ENCODE results near the gene TCL1B.
"Not testable (repeated sequence)": the region's sequence is repeated elsewhere in the genome, so short reads cannot be mapped to it uniquely, and the experiment has no call there.

TCL1B gene, protein sequence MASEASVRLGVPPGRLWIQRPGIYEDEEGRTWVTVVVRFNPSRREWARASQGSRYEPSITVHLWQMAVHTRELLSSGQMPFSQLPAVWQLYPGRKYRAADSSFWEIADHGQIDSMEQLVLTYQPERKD

DNA sequence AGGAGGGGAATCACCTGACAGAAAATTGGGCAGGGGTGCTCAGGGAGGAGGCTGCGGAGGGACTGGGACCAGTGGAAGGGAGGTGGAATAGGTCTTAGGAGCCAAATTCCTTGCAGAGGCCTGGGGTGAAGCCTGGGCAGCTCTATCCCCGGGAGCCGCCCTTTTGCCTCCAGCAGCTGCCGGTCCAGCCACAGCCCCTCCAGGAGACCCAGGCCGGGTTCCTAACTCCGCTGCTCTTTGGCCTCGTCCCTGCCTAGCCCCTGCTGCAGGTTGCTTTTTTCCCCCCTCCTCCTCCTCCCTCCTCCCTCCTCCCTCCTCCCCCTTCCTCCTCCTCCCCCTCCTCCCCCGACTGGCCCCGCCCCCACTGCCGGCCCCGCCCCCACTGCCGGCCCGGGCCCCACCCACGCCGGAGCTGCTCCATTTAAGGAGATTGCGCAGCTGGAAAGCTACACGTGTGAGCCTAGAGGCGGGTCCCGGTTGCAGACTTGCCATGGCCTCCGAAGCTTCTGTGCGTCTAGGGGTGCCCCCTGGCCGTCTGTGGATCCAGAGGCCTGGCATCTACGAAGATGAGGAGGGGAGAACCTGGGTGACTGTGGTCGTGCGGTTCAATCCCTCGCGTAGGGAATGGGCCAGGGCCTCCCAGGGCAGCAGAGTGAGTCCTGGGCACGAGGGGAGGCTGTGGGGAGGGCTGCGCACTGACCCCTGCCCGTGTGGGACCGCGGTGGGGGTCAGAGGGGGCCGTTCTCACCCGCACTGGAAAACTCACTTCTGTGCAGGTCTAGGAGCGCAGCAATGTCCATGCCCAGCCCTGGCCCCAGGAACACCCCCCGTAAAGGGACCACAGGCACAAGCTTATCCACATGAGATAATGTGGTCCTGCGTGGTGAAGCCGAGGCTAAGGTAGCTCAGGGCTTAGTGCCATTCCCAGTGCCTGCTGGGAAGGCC lies at the start of gene TCL1B:
TSS of gene TCL1B (plus strand) at position 449 of the 945 bp plus-strand sequence. CDS start at position 491, 42 bp downstream.
- no peak for DNase-seq (ENCODE audit: low spot score)

DNA sequence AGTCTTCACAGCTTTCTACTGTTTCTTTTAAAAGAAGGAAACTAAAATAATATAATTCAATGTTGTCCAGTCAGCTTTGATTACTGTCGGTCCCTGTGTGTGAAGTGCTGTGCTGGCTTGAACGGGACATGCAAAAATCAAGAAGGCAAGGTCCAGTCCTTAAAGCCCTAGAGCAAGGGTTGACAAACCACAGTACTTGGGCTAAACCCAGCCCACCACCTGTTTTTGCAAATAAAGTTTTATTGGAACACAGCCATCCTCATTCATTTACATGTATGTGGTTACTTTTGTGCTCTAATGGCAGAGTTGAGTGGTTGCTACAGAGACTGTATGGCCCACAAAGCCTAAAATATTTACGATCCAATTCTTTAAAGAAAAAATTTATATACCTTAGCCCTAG lies 41.2 kb upstream of the TCL1B start:
- DNase-seq (ENCODE audit: low spot score): no peak

DNA sequence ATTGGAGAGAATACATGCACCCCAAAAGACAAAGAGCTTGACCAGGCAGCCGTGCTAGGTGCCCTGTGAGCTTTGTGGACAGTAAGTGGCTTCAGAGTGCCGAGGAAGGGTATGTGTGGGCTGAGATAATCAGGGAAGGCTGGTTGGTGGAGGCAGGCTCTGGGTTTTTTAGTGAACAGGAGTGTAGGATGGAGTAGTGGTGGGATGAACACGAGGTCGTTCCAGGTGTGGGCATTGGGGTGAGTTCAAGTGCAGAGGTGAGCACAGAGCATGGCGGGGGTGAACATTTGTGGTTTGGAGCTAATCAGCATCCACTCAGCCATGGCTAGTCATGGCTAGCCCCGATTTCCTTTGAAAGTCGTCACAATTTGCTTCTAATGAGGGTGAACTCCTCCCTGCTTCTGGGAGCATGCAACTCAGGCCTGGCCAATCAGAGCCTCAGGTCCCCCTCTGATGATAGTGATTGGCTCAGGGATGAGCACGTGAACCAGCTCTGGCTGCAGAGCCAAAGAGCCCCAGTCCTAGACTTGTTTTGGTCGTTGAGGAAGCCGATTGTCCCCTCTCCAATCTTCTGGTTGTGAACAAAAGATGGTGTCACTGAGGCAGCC lies 40.7 kb upstream of the TCL1B start:
- DNase-seq (ENCODE audit: low spot score): no peak

DNA sequence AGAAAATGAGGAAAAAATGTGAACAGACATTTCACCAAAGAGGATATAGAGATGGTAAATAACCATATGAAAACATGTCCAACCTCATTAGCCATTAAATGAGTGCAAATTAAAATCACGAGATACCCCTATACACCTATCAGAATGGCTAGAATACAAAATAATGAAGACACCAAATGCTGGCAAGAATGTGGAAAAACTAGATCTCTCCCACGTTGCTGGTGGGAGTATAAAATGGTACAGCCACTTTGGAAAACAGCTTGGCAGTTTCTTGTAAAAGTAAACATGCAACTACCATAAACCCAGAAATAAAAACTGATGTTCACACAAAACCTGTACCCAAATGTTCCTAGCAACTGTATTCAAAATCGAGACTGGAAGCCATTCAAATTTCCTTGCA lies 38.3 kb upstream of the TCL1B start:
- DNase-seq (ENCODE audit: low spot score): no peak

DNA sequence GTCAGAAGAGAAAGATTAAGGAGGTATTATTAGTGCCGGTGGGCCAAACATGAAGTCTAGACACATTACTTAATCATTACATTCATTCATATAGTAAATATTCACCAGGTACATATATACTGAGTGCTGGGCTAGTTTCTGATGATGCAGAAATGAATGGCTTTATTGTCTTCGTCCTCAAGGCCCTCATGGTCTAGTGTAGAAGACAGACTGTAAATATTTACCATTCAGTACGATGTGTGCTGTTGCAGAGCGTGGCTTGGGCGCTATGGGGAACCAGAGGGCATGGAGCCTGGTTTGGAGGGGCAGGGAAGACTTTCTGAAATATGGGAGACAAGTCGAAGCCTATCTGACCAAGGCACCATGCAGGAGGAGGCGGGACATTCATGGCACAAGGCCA lies 37.0 kb upstream of the TCL1B start:
- no peak for DNase-seq (ENCODE audit: low spot score)

DNA sequence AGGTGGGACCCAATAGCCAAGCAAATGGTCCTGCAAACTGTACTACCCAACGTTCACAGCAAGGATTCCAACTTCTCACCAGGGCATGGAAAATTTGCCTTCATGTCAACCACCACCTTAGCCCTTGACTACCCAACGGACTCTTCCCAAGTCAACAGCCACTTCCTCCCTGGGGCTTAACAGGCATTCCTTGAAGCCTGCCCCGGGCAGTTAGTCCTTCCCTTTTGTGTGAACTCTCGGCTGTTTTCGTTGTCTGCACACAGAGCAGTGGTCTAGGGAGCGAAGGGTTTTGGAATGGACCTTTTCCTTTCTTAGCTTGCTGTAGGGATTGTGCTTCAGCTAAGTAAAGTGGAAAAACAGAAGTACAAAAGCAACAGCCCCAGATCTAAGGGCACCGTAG lies 35.2 kb upstream of the TCL1B start:
- DNase-seq (ENCODE audit: low spot score): no peak

DNA sequence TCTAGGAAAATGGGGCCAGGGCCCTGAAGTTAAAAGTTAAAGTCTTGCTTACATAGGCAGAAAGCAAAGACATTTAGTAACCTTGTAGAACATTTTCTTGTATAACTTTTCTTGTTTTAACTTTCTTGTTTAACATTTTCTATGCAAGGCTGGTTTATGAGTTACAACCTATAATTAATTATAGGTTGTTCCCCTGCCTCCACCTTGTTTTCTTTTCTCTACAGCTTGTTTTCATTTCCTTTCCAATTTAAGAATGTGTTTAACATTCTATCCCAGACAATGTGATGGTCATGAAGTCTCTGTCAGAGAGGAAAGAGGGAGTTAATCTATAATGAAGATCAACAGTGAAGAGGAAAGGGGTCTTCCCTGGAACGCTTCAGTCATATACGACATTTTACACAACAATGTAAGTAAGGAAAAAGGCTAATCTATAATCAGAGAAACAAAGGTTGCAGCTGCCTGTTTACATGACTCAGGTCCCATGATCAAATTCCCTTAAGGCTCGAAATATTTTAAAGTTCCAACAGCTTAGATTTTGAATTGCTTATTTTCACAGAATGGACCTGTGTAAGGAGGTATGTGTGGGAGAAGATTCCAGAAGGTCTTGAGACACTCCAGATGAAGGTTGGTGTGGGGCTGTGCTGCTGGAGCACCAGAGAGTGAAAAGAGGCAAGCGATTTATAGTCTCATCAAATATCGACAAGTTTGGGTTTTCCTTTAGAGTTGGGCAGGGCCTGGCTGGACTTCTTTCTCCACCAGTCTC lies 34.2 kb upstream of the TCL1B start:
- DNase-seq (ENCODE audit: low spot score): no peak

DNA sequence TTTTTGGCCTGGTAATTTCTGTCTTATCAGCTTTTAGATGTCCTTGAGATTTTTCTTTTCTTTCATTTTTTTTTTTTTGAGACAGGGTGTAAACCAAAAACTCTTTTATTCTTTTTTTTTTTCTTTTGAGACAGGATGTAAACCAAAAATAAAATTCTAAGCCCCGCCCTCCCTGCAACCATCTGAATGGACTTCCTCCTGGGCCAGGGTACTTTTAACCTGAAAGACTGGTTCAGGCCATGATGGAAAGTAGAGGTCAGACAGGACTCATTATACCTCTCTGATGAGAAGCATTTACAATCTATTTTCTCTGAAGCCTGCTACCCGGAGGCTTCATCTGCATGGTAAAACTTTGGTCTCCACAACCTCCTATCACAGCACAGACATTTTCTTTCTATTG lies 33.5 kb upstream of the TCL1B start:
- DNase-seq (ENCODE audit: low spot score): no peak

DNA sequence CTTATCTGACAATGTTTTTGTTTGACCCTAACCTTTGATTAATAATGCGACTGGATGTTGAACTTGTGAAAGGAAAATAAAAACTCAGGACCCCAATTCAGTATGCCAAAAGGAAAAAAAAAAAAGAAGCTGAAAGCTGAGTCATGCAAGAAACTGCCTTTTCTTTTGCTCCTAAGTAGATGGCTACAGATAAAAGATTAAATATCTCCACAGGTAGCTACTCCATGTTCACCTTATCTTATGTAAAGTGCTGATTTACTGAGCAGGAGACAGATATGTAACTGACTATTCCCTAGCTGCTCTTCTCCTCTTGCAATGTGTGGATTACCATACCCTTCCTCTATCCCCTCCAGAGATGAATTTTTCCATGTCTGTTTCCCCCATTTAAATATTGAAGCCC lies 30.8 kb upstream of the TCL1B start:
- DNase-seq (ENCODE audit: low spot score): no peak

DNA sequence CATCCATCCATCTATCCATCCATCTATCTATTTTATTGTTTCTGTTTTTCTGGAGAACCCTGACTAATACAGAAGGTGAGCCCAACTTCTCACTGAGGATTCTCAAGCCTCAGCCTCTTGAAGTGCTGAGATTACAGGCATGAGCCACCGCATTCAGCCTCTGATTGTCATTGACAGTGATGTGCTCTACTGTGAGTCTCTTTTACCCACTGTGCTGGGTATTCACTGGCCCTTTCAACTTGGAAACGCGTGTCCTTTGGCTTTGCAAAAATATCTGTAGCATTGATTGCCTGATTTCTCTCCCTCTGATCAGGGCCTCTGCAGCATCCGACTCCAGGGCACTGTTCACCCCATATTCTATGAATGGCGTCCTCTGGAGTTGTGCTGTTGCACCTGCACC lies 29.6 kb upstream of the TCL1B start:
- DNase-seq (ENCODE audit: low spot score): no peak

DNA sequence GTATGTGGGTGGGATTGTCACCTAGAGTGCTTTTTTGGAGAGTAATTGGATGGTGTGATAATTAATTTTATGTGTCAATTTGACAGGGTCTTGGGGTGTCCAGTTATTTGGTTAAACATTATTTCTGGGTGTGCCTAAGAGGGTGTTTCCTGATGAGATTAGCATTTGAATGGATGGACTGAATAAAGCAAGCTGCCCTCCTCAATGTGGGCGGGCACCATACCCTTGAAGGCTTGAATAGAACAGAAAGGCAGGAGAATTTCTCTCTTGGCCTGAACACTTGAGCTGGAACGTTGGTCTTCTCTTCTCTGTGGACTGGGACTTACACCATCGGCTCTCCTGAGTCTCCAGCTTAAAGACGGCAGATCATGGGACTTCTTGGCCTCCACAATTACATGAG lies 28.8 kb upstream of the TCL1B start:
- no peak for DNase-seq (ENCODE audit: low spot score)

DNA sequence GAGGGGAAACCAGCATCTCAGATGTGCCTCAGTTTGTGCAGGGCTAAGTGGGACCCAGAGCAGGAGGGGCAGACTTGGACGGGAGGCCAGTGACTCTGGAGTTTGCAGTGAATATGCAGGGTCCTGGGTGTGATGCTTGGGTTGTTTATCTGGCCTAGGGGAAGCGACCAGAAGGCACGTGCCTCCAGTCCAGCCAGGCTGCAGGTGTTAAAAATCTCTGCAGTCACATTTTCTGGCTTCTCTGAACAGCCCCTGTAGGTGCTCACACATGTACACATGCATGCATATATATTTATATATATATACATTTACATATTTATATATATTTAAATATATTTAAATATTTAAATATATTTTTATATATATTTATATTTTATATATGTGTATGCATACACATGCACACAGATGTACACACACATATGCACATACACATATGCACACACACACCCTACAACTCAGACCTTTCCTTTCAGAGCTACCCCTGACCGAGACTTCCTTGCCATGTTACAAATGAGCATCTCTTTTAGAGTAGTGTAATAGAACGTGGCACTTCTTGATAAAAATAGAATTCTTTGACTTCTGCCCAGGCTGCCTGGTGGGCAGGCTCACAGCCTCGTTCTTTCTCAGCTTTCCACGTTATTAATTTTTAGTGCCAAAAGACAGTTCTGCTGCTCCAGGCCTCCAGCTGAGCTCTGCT lies 26.8 kb upstream of the TCL1B start:
- no peak for DNase-seq (ENCODE audit: low spot score)

DNA sequence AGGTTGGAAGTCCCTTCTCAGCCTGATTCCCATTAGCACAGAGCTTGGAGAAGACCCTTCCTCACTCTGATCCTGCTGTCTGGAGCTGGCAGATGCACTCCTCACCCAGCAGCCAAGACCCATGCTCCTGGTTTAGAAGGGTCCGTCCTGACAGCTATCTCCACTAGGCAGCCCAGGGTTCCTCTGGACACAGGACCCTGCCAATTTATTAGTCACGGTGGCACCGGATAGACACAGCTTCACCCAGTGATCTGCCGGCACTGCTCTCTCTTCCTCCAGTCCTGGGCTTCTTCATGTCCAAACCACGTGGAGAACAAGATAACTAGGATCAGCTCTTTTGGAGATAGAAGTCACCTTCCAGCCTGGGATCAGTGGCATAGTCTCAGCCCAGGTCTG lies 26.2 kb upstream of the TCL1B start:
- no peak for DNase-seq (ENCODE audit: low spot score)

DNA sequence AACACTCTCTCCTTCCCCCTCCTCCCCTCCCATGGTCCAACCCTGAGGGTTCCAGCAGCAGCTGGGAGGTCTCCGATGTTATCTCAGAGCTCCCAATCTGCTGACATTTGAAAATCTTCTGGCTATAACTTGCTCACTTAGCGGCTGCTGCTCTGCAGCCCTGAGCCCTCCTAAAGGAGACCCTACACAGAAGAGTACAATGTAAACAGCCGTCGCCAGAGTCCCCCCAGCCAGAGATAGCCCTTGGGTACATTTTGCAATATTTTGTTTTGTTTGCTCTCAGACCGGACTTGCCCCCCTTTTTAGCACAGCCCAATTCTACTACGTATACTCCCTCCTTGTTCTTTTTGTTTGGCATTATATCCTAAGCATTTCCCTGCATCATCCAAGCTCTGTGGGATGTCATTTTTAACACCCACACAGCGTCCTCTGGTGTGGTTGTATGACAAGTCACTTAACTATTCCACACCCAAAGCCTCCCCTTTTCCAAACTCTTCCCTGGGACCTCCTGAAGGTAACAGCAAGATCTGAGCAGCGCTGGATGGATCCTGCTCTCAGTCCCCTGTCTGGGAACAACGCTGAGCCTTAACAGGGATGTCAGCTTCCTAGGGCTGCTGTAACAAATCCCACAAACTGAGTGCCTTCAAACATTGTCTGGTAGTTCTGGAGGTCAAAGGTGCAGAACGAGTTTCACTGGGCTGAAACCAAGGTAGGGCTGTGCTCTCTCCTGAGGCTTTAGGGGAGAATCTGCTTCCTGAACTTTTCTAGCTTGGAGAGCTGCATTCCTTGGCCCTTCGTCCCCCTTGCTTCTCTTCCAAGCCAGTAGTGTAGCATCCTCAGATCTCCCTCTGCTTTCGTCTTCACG lies 25.3 kb upstream of the TCL1B start:
- DNase-seq (ENCODE audit: low spot score): no peak

DNA sequence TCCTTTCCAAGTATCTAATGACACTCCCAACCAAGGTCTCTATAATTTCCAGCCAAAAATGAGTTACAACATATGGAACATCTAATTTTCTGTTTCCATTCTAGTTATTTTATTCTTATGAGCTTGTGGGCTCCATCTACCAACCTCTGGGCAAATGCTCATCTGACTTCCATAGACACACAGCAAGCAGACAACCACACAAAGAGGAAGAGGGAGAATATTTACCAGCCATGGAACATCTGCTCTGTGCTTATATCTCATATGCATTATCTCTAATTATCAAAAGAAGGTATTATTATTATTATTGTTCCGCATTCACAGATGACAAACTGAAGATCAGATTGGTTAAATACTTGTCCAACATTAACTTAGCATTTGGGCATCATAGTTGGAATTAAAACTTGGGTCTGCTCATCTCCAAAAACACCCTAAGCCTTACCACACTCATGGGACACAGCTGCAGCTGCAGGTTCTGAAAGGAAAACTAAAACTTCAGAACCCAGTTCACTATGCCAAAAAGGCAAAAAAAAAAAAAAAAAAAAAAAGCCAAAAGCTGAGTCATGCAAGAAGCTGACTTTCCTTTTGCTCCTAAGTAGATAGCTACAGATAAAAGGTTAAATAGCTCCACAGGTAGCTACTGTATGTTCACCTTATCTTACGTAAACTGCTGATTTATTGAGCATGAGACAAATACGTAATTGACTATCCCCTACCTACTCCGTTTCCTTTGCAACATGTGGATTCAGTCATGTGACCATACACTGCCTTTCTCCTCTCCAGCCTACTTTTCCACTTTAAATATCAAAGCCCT lies 23.6 kb upstream of the TCL1B start:
- DNase-seq (ENCODE audit: low spot score): no peak

DNA sequence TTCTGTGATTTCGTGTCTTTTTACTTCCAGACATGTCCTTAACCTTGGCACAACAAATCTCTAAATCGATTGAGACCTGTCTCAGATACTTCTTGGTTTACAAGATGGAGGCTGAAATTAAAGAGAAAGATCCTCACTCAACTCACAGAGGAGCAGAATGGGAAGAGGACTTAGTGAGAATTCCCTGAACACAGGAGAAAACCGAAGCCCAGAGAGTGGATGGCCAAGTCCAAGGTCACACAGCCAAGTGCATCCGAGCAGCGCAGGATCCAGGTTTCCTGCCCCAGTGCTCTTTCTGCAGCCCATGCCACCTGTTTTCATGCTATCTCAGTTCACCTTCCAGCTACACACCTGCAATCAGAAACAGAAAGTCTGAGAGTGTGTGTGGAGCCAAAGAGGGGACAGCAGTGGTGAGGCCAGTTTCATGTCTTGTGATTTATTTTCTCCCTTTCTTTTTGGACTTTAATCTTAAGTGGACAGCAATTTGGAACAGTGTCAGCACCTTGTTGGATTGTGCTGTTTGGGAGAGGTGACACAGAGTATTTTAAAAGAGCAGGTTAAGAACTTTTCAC lies 22.9 kb upstream of the TCL1B start:
- DNase-seq (ENCODE audit: low spot score): no peak

DNA sequence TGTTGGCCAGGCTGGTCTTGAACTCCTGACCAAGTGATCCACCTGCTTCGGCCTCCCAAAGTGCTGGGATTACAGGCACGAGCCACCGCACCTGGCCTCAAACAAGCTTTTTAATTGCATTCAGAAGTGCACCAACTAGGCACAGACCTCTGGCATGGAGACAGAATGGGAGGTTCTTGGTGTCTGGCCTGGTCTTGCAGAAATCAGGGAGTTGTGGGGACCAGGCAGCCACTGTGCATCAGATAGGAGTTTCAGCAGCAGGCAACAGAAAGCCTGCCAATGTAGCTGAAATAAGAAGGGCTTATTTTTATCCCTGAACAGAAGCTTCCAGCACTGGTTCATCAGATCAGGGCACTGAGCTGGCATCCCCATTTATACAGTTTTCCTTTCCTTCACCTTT lies 22.2 kb upstream of the TCL1B start:
- DNase-seq (ENCODE audit: low spot score): no peak

DNA sequence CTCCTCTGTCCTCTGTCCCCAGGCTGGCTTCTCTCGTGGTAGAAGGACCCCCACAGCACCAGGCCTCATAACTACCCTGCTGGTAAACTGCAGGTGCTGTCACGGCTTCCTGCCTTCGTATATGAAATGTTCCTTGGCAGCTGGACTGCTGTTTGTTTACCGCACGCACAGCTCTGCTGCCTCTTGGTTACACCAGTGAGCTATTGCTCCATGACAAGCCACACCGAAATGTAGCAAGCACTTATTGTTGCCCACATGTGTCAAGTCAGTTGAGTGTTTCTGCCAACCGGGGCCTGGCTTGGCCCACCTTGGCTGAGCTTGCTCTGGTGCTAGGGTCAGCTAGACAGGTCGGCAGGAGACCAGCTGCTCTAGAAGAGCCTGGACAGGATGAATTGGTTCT lies 21.7 kb upstream of the TCL1B start:
- no peak for DNase-seq (ENCODE audit: low spot score)

DNA sequence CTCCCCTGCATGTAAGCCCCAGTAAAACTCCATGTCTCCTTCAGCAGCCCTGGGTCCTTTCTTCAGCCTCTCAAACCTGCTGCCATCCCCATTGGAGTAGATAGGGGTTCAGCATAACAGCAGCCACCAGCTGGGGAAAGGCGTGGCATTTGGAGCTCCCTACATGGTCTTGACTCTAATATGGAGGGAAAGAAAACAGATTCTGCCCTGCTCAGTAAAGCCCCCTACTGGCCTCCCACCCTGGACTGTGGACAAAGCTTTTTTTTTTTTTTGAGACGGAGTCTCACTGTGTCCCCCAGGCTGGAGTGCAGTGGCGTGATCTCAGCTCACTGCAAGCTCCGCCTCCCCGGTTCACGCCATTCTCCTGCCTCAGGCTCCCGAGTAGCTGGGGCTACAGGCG lies 20.7 kb upstream of the TCL1B start:
- not testable (repeated sequence) for DNase-seq (ENCODE audit: low spot score)

DNA sequence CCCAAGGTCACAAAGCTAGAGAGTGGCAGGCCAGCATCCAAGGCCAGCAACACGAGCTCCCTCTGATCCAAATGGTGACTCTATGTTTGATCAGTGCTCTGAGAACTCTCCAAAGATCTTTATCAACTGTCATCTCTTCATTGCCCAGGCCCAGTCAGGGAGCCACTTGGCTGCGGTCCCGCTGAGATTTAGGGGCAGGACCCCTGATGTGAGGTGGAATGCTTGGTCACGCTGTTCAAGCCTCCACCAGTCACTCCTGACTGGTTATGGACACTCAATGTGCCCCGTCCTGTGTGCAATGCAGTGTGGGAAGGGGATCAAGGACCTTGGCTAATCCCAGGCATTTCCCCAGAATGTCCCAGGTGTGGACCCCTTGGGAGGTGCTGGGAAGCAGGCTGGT lies 19.8 kb upstream of the TCL1B start:
- no peak for DNase-seq (ENCODE audit: low spot score)

All from CD4-positive, alpha-beta T cell treated with Interleukin-15 for 4 hours (primary cell).